Thoracic aorta (tissue), 2 donors: ENCODE results near the gene ATP8B1. TPM values are rescaled to one million over a fixed set of nuclear protein-coding genes. Genes with fewer than 3 reads are reported as not detected.

Experiments used
- ATAC-seq: fragments of 150-250 bp; one replicate; pipeline ENCODE4 v1.8.0; 2017; ENCODE audit warnings: low read depth; ENCODE audit not compliant: insufficient number of reproducible peaks, low FRiP score
- DNase-seq: peaks from one replicate; pipeline ENCODE4 v3.0.0-alpha.2; 2020; ENCODE audit warnings: low spot score
- H3K27ac ChIP-seq, 2 donors: fragments of 200-600 bp; sonication (generic); 1 replicate in 1 of 2; 2 replicates in 1 of 2; pipeline ENCODE4 v1.5.1; 2016; ENCODE audit warnings: mild to moderate bottlenecking in 2 of 2, moderate library complexity in 2 of 2
- H3K27me3 ChIP-seq: fragments of 200-600 bp; sonication (generic); replicated peaks from 2 replicates; pipeline ENCODE4 v1.6.0; 2016; ENCODE audit warnings: mild to moderate bottlenecking; ENCODE audit not compliant: insufficient read depth
- H3K36me3 ChIP-seq: fragments of 200-600 bp; sonication (generic); one replicate; pipeline ENCODE4 v1.5.1; 2016
- H3K4me1 ChIP-seq, 2 donors: fragments of 200-600 bp; sonication (generic); 1 replicate in 1 of 2; 2 replicates in 1 of 2; pipeline versions ENCODE4 v1.5.1 to v1.6.0; 2016; ENCODE audit warnings: low read depth in 2 of 2, mild to moderate bottlenecking in 1 of 2; ENCODE audit not compliant: control insufficient read depth in 1 of 2
- H3K4me3 ChIP-seq: fragments of 200-600 bp; sonication (generic); 2 replicates; pipeline ENCODE4 v1.5.1; 2016; ENCODE audit warnings: mild to moderate bottlenecking
- H3K9me3 ChIP-seq: fragments of 200-600 bp; sonication (generic); 2 replicates; pipeline ENCODE4 v1.5.1; 2016
- CTCF ChIP-seq: fragments of 200-600 bp; sonication (generic); IDR thresholded peaks from one replicate; pipeline ENCODE4 v1.5.1; 2019; ENCODE audit warnings: antibody characterized with exemption
- total RNA-seq, 2 donors: library from RNA; depleted of rRNA; stranded (reverse); fragments of >200 nt; gene quantifications; one replicate each; pipeline versions ENCODE4 v1.1.0 to v1.2.3, GENCODE V29; 2016

The ATP8B1 gene
- total RNA-seq, 2 donors from 2014 or later: 68.7 to 111 TPM

GRCh38 chr18:57775937-57776336 is 27.2 kb downstream of the ATP8B1 start:
- no peak for DNase-seq
- H3K27ac ChIP-seq: peak overlapping the region; percentile 73 to 77
- peaks cover 44 to 83% of the 10 kb centered on the region in 2 donors for H3K4me1 ChIP-seq
- H3K4me3 ChIP-seq: no peak overlapping the region
- H3K27me3 ChIP-seq: no peaks in the 10 kb centered on the region
- no peak for TF ChIP-seq CTCF
- H3K36me3 ChIP-seq: no peaks in the 10 kb centered on the region
- ATAC-seq: no peak
- no peaks in the 10 kb centered on the region for H3K9me3 ChIP-seq

- H3K4me3 ChIP-seq: no peak overlapping the region
- H3K9me3 ChIP-seq: no peaks in the 10 kb centered on the region
- no peaks in the 10 kb centered on the region for H3K36me3 ChIP-seq
- DNase-seq (no peak), ATAC-seq (no peak)
- H3K27ac ChIP-seq: peak overlapping the region in 1 of 2 donors; percentile 30
- H3K27me3 ChIP-seq: no peaks in the 10 kb centered on the region
- H3K4me1 ChIP-seq: peaks cover 51 to 97% of the 10 kb centered on the region in 2 donors
- TF ChIP-seq CTCF: no peak
These were observed 30.7 kb downstream of the ATP8B1 start for GRCh38 chr18:57772387-57772799.

- Histone ChIP-seq H3K27me3 (no peaks in the 10 kb centered on the region), H3K27ac (no peak overlapping the region), H3K36me3 (no peaks in the 10 kb centered on the region), H3K4me3 (no peak overlapping the region), H3K9me3 (no peaks in the 10 kb centered on the region), H3K4me1 (peaks cover 52 to 99% of the 10 kb centered on the region in 2 donors)
- ATAC-seq: no peak
- no peak for TF ChIP-seq CTCF
- DNase-seq: no peak
These were observed 31.5 kb downstream of the ATP8B1 start for GRCh38 chr18:57771626-57772025.

GRCh38 chr18:57771193-57771592 is 31.9 kb downstream of the ATP8B1 start:
- no peaks in the 10 kb centered on the region for H3K9me3 ChIP-seq
- no peaks in the 10 kb centered on the region for H3K27me3 ChIP-seq
- H3K4me3 ChIP-seq: no peak overlapping the region
- peak overlapping the region in 1 of 2 donors; percentile 82 for H3K27ac ChIP-seq
- ATAC-seq (no peak), DNase-seq (no peak)
- no peak for TF ChIP-seq CTCF
- H3K4me1 ChIP-seq: peaks cover 52 to 99% of the 10 kb centered on the region in 2 donors
- no peaks in the 10 kb centered on the region for H3K36me3 ChIP-seq

GRCh38 chr18:57768537-57769326 is 34.4 kb downstream of the ATP8B1 start:
- no peak for TF ChIP-seq CTCF
- H3K4me1 ChIP-seq: peaks cover 38 to 84% of the 10 kb centered on the region in 2 donors
- peak overlapping the region; percentile 4 for H3K4me3 ChIP-seq
- no peak for DNase-seq
- H3K9me3 ChIP-seq: no peaks in the 10 kb centered on the region
- peak; percentile 85 for ATAC-seq
- H3K27me3 ChIP-seq: no peaks in the 10 kb centered on the region
- H3K27ac ChIP-seq: peak overlapping the region; percentile 78 to 82
- no peaks in the 10 kb centered on the region for H3K36me3 ChIP-seq
